IMR-90 (cell line): Measurements from ENCODE around the gene PRSS53. TPM values are rescaled to one million over a fixed set of nuclear protein-coding genes. Genes with fewer than 3 reads are reported as not detected.

Experiments
- ATAC-seq: fragments of 200-7000 bp; cut with Tn5 transposase; 2 replicates; pipeline ENCODE4 v1.9.1; 2020; ENCODE audit warnings: low read depth, mild to moderate bottlenecking, moderate library complexity
- BruUV-seq: library from RNA; stranded (reverse); fragments of 400-500 nt; replicated peaks from 2 replicates; lab custom pipeline; 2021; lab: Mats Ljungman, UMichigan
- CTCF ChIA-PET: fragments of 300-600 bp; formaldehyde crosslinking; extraction: SDS; loops from one replicate; lab custom pipeline; 2021; ENCODE audit warnings: antibody characterized with exemption; lab: Yijun Ruan, JAX
- POLR2A ChIA-PET: fragments of 300-600 bp; sonication (Branson Sonifier 250); formaldehyde crosslinking; loops from one replicate; lab custom pipeline; 2022; ENCODE audit warnings: antibody characterized with exemption; ENCODE audit not compliant: unreplicated experiment; lab: Charles Lee
- DNase-seq: peaks from one replicate; pipeline ENCODE4 v3.0.0; 2013
- H2AFZ ChIP-seq: replicated peaks from 2 replicates; pipeline ENCODE3; 2013; ENCODE audit warnings: low read length, mild to moderate bottlenecking; ENCODE audit not compliant: poor library complexity
- H2AK5ac ChIP-seq: 2 replicates; pipeline ENCODE4 v1.6.1; 2013; ENCODE audit warnings: low read depth, low read length, inconsistent platforms
- H2AK9ac ChIP-seq: replicated peaks from 2 replicates; pipeline ENCODE3; 2013; ENCODE audit warnings: mild to moderate bottlenecking, low read depth, low read length, moderate library complexity; ENCODE audit not compliant: poor library complexity
- H2BK120ac ChIP-seq: 2 replicates; pipeline ENCODE4 v1.6.1; 2013; ENCODE audit warnings: low read depth, low read length, inconsistent platforms
- H2BK15ac ChIP-seq: 3 replicates; pipeline ENCODE4 v1.6.1; 2013; ENCODE audit warnings: low read depth, low read length, inconsistent platforms
- H2BK20ac ChIP-seq: 2 replicates; pipeline ENCODE4 v1.6.1; 2013; ENCODE audit warnings: low read depth, mild to moderate bottlenecking, inconsistent platforms, low read length, moderate library complexity
- H2BK5ac ChIP-seq: 2 replicates; pipeline ENCODE4 v1.6.1; 2013; ENCODE audit warnings: mild to moderate bottlenecking, low read depth, low read length, inconsistent platforms; ENCODE audit not compliant: poor library complexity, severe bottlenecking
- H3K14ac ChIP-seq: replicated peaks from 2 replicates; pipeline ENCODE4 v1.6.1; 2013; ENCODE audit warnings: low read depth, low read length, inconsistent platforms
- H3K18ac ChIP-seq: 2 replicates; pipeline ENCODE4 v1.6.1; 2013; ENCODE audit warnings: low read depth, low read length, control low read depth
- H3K23ac ChIP-seq: 2 replicates; pipeline ENCODE4 v1.6.1; 2013; ENCODE audit warnings: low read depth, low read length, inconsistent platforms
- H3K27ac ChIP-seq: 2 replicates; pipeline ENCODE4 v1.5.1; 2013; ENCODE audit warnings: mild to moderate bottlenecking, control low read depth, low read length; ENCODE audit not compliant: insufficient read depth
- H3K27me3 ChIP-seq: 2 replicates; pipeline ENCODE4 v1.6.1; 2013; ENCODE audit warnings: low read length; ENCODE audit not compliant: control insufficient read depth, insufficient read depth
- H3K36me3 ChIP-seq: 2 replicates; pipeline ENCODE4 v1.6.1; 2013; ENCODE audit warnings: low read length, mixed read lengths; ENCODE audit not compliant: control insufficient read depth, insufficient read depth
- H3K4ac ChIP-seq: 2 replicates; pipeline ENCODE4 v1.6.1; 2013; ENCODE audit warnings: low read depth, low read length, inconsistent platforms
- H3K4me1 ChIP-seq: 2 replicates; pipeline ENCODE4 v1.6.1; 2013; ENCODE audit warnings: low read length, mixed read lengths; ENCODE audit not compliant: control insufficient read depth, insufficient read depth
- H3K4me2 ChIP-seq: 2 replicates; pipeline ENCODE4 v1.6.1; 2013; ENCODE audit warnings: low read depth, mild to moderate bottlenecking, control low read depth, low read length, moderate library complexity
- H3K4me3 ChIP-seq: 2 replicates; pipeline ENCODE4 v1.5.1; 2013; ENCODE audit warnings: low read depth, mild to moderate bottlenecking, control low read depth, low read length, moderate library complexity; ENCODE audit not compliant: insufficient read depth
- H3K56ac ChIP-seq: 2 replicates; pipeline ENCODE4 v1.6.1; 2013; ENCODE audit warnings: low read length, inconsistent platforms; ENCODE audit not compliant: insufficient read depth; ENCODE audit errors: extremely low read depth
- H3K79me1 ChIP-seq, 2 experiments: 2 replicates each; pipeline ENCODE4 v1.6.1; 2013; ENCODE audit warnings: low read length in 2 of 2, inconsistent platforms in 1 of 2, low read depth in 1 of 2
- H3K9ac ChIP-seq: 2 replicates; pipeline ENCODE4 v1.6.1; 2013; ENCODE audit warnings: low read depth, low read length, control low read depth
- H3K9me1 ChIP-seq: 2 replicates; pipeline ENCODE4 v1.6.1; 2013; ENCODE audit warnings: low read length, inconsistent platforms; ENCODE audit not compliant: insufficient read depth
- H3K9me3 ChIP-seq: 2 replicates; pipeline ENCODE4 v1.6.1; 2013; ENCODE audit warnings: low read length; ENCODE audit not compliant: control insufficient read depth, insufficient read depth
- H4K20me1 ChIP-seq: 2 replicates; pipeline ENCODE4 v1.6.1; 2013; ENCODE audit warnings: low read length, inconsistent platforms; ENCODE audit not compliant: insufficient read depth
- H4K5ac ChIP-seq: 2 replicates; pipeline ENCODE4 v1.6.1; 2013; ENCODE audit warnings: mild to moderate bottlenecking, low read depth, low read length, control low read depth
- H4K8ac ChIP-seq, 2 experiments: 2 replicates each; pipeline ENCODE4 v1.6.1; 2013; ENCODE audit warnings: low read depth in 2 of 2, low read length in 2 of 2, control low read depth in 1 of 2, inconsistent platforms in 1 of 2
- H4K91ac ChIP-seq: 2 replicates; pipeline ENCODE4 v1.6.1; 2013; ENCODE audit warnings: low read depth, low read length, inconsistent platforms; ENCODE audit not compliant: insufficient read depth
- BHLHE40 ChIP-seq: fragments of 150-350 bp; IDR thresholded peaks from 2 replicates; pipeline ENCODE4 v1.6.1; 2016; ENCODE audit warnings: mild to moderate bottlenecking, low read depth, low read length
- CEBPB ChIP-seq: IDR thresholded peaks from 2 replicates; pipeline ENCODE4 v1.6.1; 2012; ENCODE audit warnings: low read depth, low read length, improper control_type of control experiment
- CHD1 ChIP-seq: IDR thresholded peaks from 2 replicates; pipeline ENCODE4 v1.6.1; 2012; ENCODE audit warnings: low read depth, low read length, improper control_type of control experiment
- CTCF ChIP-seq: conservative IDR thresholded peaks from 2 replicates; pipeline ENCODE4 v1.5.1; 2012; ENCODE audit warnings: mild to moderate bottlenecking, low read depth, low read length, improper control_type of control experiment
- ELK1 ChIP-seq: fragments of 150-350 bp; IDR thresholded peaks from 2 replicates; pipeline ENCODE4 v1.6.1; 2016; ENCODE audit warnings: low read depth, mild to moderate bottlenecking, low read length, moderate library complexity, borderline replicate concordance
- FOS ChIP-seq: fragments of 150-350 bp; IDR thresholded peaks from 2 replicates; pipeline ENCODE4 v1.6.1; 2016; ENCODE audit warnings: low read depth, low read length
- MAFK ChIP-seq: IDR thresholded peaks from 2 replicates; pipeline ENCODE4 v1.6.1; 2012; ENCODE audit warnings: low read depth, low read length, improper control_type of control experiment
- MAZ ChIP-seq: IDR thresholded peaks from 2 replicates; pipeline ENCODE4 v1.6.1; 2012; ENCODE audit warnings: low read depth, mild to moderate bottlenecking, low read length, improper control_type of control experiment, moderate library complexity, borderline replicate concordance
- MXI1 ChIP-seq: IDR thresholded peaks from 2 replicates; pipeline ENCODE4 v1.6.1; 2012; ENCODE audit warnings: low read depth, mild to moderate bottlenecking, low read length, moderate library complexity, borderline replicate concordance
- NFE2L2 ChIP-seq: fragments of 150-350 bp; IDR thresholded peaks from 2 replicates; pipeline ENCODE4 v1.6.1; 2016; ENCODE audit warnings: low read depth, mild to moderate bottlenecking, low read length
- POLR2A ChIP-seq: IDR thresholded peaks from 2 replicates; pipeline ENCODE4 v1.6.1; 2012; ENCODE audit warnings: mild to moderate bottlenecking, low read depth, low read length
- RAD21 ChIP-seq: IDR thresholded peaks from 2 replicates; pipeline ENCODE4 v1.6.1; 2012; ENCODE audit warnings: low read length, improper control_type of control experiment
- RCOR1 ChIP-seq: IDR thresholded peaks from 2 replicates; pipeline ENCODE4 v1.6.1; 2012; ENCODE audit warnings: mild to moderate bottlenecking, low read length, improper control_type of control experiment; ENCODE audit not compliant: insufficient replicate concordance
- RFX5 ChIP-seq: IDR thresholded peaks from 2 replicates; pipeline ENCODE4 v1.8.0; 2012; ENCODE audit warnings: low read depth, mild to moderate bottlenecking, low read length, moderate library complexity
- SMC3 ChIP-seq: fragments of 150-350 bp; IDR thresholded peaks from 2 replicates; pipeline ENCODE4 v1.6.1; 2016; ENCODE audit warnings: low read depth, mild to moderate bottlenecking, antibody characterized with exemption, low read length, moderate library complexity
- USF2 ChIP-seq: fragments of 150-350 bp; IDR thresholded peaks from 2 replicates; pipeline ENCODE4 v1.6.1; 2017; ENCODE audit warnings: mild to moderate bottlenecking, antibody characterized with exemption, low read length, low read depth
- WGBS, 2 experiments: methylation state at CpG; one replicate each; pipeline versions ENCODE4 v1.1.5 to v1.1.7; 2013; ENCODE audit warnings: missing lambda C conversion rate in 2 of 2; ENCODE audit not compliant: insufficient read length in 1 of 2; ENCODE audit errors: extremely low coverage in 2 of 2; 5-methylcytosine and 5-hydroxymethylcytosine counted together
- dilution Hi-C: fragments of 300-500 bp; cut with HindIII; formaldehyde crosslinking; loops from one replicate; pipeline ENCODE4 v1.14.3; 2018; ENCODE audit warnings: low sequenced_read_pairs; ENCODE audit not compliant: unreplicated experiment
- in situ Hi-C: fragments of 300-500 bp; cut with MboI; formaldehyde crosslinking; loops from 3 replicates; pipeline ENCODE4 v1.14.3; 2019; ENCODE audit warnings: low sequenced_read_pairs, inconsistent platforms, mixed read lengths
- intact Hi-C: fragments of 100-400 bp; cut with micrococcal nuclease; formaldehyde crosslinking; loops from 2 replicates; pipeline ENCODE4 v1.10.0; 2022
- polyA plus RNA-seq, 3 experiments: library from polyadenylated mRNA; depleted of rRNA; stranded (reverse); fragments of >200 nt; gene quantifications; 2 replicates each; pipeline ENCODE4 v1.2.3, GENCODE V29; 2012; ENCODE audit warnings: low replicate concordance in 1 of 3
- total RNA-seq: library from RNA; depleted of rRNA; stranded (reverse); fragments of >200 nt; gene quantifications from 2 replicates; pipeline ENCODE4 v1.2.3, GENCODE V29; 2012

PRSS53 gene
- total and polyA plus RNA-seq, 2 of the 4 experiments (the other 2 are of a cell fraction) = 0.72 to 5.9 TPM

GRCh38 chr16:31042866-31043265 lies 45.9 kb downstream of the PRSS53 start:
- no peak overlapping the region for H3K4ac ChIP-seq
- no peak overlapping the region for H3K4me2 ChIP-seq
- no peak overlapping the region for H4K5ac ChIP-seq
- no peaks in the 10 kb centered on the region for H3K27me3 ChIP-seq
- no CpG with 5 or more reads among the region's 10 CpGs for WGBS, 2 experiments
- 0 out of 2 replicates have a peak, but pooled peaks cover 2% of the 10 kb centered on the region for H3K4me1 ChIP-seq
- no peak overlapping the region for H3K27ac ChIP-seq
- H3K79me1 ChIP-seq = no peaks in the 10 kb centered on the region; a peak in 2 of 4 replicates
- H3K56ac ChIP-seq = no peak overlapping the region
- H3K18ac ChIP-seq = no peak overlapping the region
- in situ Hi-C loops = no loop called here
- H3K23ac ChIP-seq = no peak overlapping the region
- H2BK120ac ChIP-seq = no peak overlapping the region
- no peak overlapping the region for H2AFZ ChIP-seq
- H2BK5ac ChIP-seq = no peak overlapping the region
- no peak overlapping the region for H2AK5ac ChIP-seq
- dilution Hi-C loops = no loop called here
- no peak overlapping the region for H3K9ac ChIP-seq
- H4K91ac ChIP-seq = no peak overlapping the region
- H4K8ac ChIP-seq = no peak overlapping the region
- H3K9me1 ChIP-seq = no peaks in the 10 kb centered on the region; the same call in 1 of the 2 replicates
- no peaks in the 10 kb centered on the region for H3K9me3 ChIP-seq
- DNase-seq (no peak), ATAC-seq (no peak)
- no TSS peak for BruUV-seq
- no peak overlapping the region for H3K4me3 ChIP-seq
- H4K20me1 ChIP-seq = peaks cover 4% of the 10 kb centered on the region
- intact Hi-C loops = no loop called here
- ChIA-PET CTCF (no interaction called here), POLR2A (no interaction called here)
- H3K36me3 ChIP-seq = peaks cover 34% of the 10 kb centered on the region
- no peak overlapping the region for H2BK15ac ChIP-seq
- TF ChIP-seq MXI1 (no peak), ELK1 (no peak), NFE2L2 (no peak), CTCF (no peak), POLR2A (no peak), CEBPB (no peak), RAD21 (no peak), MAFK (no peak), USF2 (no peak), SMC3 (no peak), FOS (no peak), RFX5 (no peak), MAZ (no peak), CHD1 (no peak), RCOR1 (no peak), BHLHE40 (no peak)
- H2BK20ac ChIP-seq = no peak overlapping the region
- H3K14ac ChIP-seq = no peak overlapping the region
- H2AK9ac ChIP-seq = no peak overlapping the region
